GM12878 (cell line): Measurements from ENCODE around the gene LSR. TPM values are rescaled to one million over a fixed set of nuclear protein-coding genes. Genes with fewer than 3 reads are reported as not detected.

Experiments used
- CEBPB ChIP-seq, 2 experiments: fragments of 150-350 bp in 1 of 2; IDR thresholded peaks; 2 replicates each; pipeline ENCODE4 v1.6.1; 2012 to 2014; ENCODE audit warnings: low read depth in 2 of 2, low read length in 2 of 2, borderline replicate concordance in 1 of 2, inconsistent platforms in 1 of 2
- ETV6 ChIP-seq, 2 experiments: fragments of 450-650 bp in 1 of 2; IDR thresholded peaks in 1 of 2; conservative IDR thresholded peaks in 1 of 2; 2 replicates each; pipeline ENCODE4 v1.6.1; 2014; ENCODE audit warnings: antibody characterized with exemption in 1 of 2, borderline replicate concordance in 1 of 2, low read depth in 1 of 2, mild to moderate bottlenecking in 1 of 2, moderate library complexity in 1 of 2
- IKZF2 ChIP-seq, 2 experiments: fragments of 450-650 bp; IDR thresholded peaks; 2 replicates each; pipeline ENCODE4 v1.6.1; 2017; ENCODE audit warnings: mild to moderate bottlenecking in 2 of 2, moderate library complexity in 2 of 2
- IRF4 ChIP-seq: IDR thresholded peaks from 2 replicates; pipeline ENCODE4 v1.6.1; 2011; ENCODE audit warnings: low read depth, low read length
- KAT2A ChIP-seq: conservative IDR thresholded peaks from 2 replicates; pipeline ENCODE4 v1.6.1; 2011; ENCODE audit warnings: low read depth, low read length; ENCODE audit not compliant: control insufficient read depth
- MTA3 ChIP-seq: IDR thresholded peaks from 2 replicates; pipeline ENCODE4 v1.6.1; 2012; ENCODE audit warnings: low read length, inconsistent platforms, borderline replicate concordance
- MYB ChIP-seq: fragments of 150-350 bp; IDR thresholded peaks from 2 replicates; pipeline ENCODE4 v1.6.1; 2014; ENCODE audit warnings: mild to moderate bottlenecking, low read depth, low read length, borderline replicate concordance
- POLR2A ChIP-seq: IDR thresholded peaks from 2 replicates; pipeline ENCODE4 v1.6.1; 2011; ENCODE audit warnings: low read depth, mild to moderate bottlenecking, low read length
- SREBF2 ChIP-seq: IDR thresholded peaks from 2 replicates; pipeline ENCODE4 v1.6.1; 2012; ENCODE audit warnings: mild to moderate bottlenecking, low read length
- TCF7 ChIP-seq: IDR thresholded peaks from 2 replicates; pipeline ENCODE4 v1.6.1; 2014; ENCODE audit warnings: antibody characterized with exemption, borderline replicate concordance
- polyA plus RNA-seq, 11 experiments: library from polyadenylated mRNA; depleted of rRNA in 4 of 11; unstranded in 6 of 11; stranded (reverse) in 5 of 11; fragments of >200 nt; fragmentation: Nextera tagmentation in 4 of 11; fragmentation: Illumina TruSeq in 1 of 11; extraction: Ambion mirVana in 4 of 11; extraction: Trizol in 1 of 11; gene quantifications; 1 replicate in 1 of 11; 2 replicates in 10 of 11; pipeline versions ENCODE4 v1.2.1 to v1.2.3, GENCODE V29; 2011 to 2016; ENCODE audit warnings: inconsistent platforms in 2 of 11, missing spikeins in 2 of 11, low read depth in 1 of 11
- total RNA-seq, 4 experiments: library from RNA; depleted of rRNA in 3 of 4; stranded (reverse); fragments of >200 nt in 3 of 4; fragmentation: Illumina TruSeq in 1 of 4; extraction: Trizol in 1 of 4; gene quantifications; 2 replicates each; pipeline versions ENCODE4 v1.2.1 to v1.2.3, GENCODE V29; 2013 to 2021
- TF ChIP-seq, protein P1 (sequence below): fragments of 450-650 bp; formaldehyde crosslinking; IDR thresholded peaks from 2 replicates; pipeline ENCODE4 v1.5.0; 2022; ENCODE audit warnings: mild to moderate bottlenecking, missing genetic modification characterization
- TF ChIP-seq, protein P2 (sequence below): IDR thresholded peaks from 2 replicates; pipeline ENCODE4 v1.6.1; 2011; ENCODE audit warnings: low read depth, low read length, improper control_type of control experiment, borderline replicate concordance
- TF ChIP-seq, protein P3 (sequence below): fragments of 450-650 bp; IDR thresholded peaks from 2 replicates; pipeline ENCODE4 v1.6.1; 2017; ENCODE audit warnings: mild to moderate bottlenecking, moderate library complexity

LSR gene
- total and polyA plus RNA-seq, 10 of the 15 experiments (the other 5 are each of a cell fraction or from before 2014, with no cell fraction given), result 0.26 to 53.9 (median 26.3) TPM

DNA sequence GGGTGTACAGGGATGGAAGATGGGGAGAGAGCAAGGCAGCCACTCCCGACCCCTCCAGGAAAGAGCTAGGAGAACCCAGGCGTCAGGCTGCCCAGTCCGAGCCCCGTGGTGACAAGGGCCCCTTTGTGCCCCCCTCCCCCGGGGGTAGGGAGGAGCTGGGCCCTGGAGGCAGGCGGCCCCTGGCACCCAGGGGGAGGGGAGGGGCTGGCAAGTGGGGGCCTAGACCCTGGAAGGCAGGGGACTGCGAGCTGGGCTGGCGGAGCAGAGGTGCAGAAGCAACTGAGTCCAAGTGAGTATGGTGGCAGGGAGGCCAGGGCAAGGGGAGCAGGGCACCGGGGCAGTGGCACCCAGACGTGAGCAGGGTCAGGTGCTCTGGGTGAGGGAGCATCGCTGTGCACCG lies 43.1 kb downstream of the LSR start, which contains the start of gene MAG (continued):
- TF ChIP-seq, protein P1, sequence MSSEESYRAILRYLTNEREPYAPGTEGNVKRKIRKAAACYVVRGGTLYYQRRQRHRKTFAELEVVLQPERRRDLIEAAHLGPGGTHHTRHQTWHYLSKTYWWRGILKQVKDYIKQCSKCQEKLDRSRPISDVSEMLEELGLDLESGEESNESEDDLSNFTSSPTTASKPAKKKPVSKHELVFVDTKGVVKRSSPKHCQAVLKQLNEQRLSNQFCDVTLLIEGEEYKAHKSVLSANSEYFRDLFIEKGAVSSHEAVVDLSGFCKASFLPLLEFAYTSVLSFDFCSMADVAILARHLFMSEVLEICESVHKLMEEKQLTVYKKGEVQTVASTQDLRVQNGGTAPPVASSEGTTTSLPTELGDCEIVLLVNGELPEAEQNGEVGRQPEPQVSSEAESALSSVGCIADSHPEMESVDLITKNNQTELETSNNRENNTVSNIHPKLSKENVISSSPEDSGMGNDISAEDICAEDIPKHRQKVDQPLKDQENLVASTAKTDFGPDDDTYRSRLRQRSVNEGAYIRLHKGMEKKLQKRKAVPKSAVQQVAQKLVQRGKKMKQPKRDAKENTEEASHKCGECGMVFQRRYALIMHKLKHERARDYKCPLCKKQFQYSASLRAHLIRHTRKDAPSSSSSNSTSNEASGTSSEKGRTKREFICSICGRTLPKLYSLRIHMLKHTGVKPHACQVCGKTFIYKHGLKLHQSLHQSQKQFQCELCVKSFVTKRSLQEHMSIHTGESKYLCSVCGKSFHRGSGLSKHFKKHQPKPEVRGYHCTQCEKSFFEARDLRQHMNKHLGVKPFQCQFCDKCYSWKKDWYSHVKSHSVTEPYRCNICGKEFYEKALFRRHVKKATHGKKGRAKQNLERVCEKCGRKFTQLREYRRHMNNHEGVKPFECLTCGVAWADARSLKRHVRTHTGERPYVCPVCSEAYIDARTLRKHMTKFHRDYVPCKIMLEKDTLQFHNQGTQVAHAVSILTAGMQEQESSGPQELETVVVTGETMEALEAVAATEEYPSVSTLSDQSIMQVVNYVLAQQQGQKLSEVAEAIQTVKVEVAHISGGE, result no peak
- TF ChIP-seq, protein P2, sequence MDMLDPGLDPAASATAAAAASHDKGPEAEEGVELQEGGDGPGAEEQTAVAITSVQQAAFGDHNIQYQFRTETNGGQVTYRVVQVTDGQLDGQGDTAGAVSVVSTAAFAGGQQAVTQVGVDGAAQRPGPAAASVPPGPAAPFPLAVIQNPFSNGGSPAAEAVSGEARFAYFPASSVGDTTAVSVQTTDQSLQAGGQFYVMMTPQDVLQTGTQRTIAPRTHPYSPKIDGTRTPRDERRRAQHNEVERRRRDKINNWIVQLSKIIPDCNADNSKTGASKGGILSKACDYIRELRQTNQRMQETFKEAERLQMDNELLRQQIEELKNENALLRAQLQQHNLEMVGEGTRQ, result no peak
- TF ChIP-seq, protein P3, sequence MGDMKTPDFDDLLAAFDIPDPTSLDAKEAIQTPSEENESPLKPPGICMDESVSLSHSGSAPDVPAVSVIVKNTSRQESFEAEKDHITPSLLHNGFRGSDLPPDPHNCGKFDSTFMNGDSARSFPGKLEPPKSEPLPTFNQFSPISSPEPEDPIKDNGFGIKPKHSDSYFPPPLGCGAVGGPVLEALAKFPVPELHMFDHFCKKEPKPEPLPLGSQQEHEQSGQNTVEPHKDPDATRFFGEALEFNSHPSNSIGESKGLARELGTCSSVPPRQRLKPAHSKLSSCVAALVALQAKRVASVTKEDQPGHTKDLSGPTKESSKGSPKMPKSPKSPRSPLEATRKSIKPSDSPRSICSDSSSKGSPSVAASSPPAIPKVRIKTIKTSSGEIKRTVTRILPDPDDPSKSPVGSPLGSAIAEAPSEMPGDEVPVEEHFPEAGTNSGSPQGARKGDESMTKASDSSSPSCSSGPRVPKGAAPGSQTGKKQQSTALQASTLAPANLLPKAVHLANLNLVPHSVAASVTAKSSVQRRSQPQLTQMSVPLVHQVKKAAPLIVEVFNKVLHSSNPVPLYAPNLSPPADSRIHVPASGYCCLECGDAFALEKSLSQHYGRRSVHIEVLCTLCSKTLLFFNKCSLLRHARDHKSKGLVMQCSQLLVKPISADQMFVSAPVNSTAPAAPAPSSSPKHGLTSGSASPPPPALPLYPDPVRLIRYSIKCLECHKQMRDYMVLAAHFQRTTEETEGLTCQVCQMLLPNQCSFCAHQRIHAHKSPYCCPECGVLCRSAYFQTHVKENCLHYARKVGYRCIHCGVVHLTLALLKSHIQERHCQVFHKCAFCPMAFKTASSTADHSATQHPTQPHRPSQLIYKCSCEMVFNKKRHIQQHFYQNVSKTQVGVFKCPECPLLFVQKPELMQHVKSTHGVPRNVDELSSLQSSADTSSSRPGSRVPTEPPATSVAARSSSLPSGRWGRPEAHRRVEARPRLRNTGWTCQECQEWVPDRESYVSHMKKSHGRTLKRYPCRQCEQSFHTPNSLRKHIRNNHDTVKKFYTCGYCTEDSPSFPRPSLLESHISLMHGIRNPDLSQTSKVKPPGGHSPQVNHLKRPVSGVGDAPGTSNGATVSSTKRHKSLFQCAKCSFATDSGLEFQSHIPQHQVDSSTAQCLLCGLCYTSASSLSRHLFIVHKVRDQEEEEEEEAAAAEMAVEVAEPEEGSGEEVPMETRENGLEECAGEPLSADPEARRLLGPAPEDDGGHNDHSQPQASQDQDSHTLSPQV, result no peak
- TF ChIP-seq IRF4 (no peak), IKZF2 (IDR thresholded peaks at IDR 0.05) (no peak), MYB (no peak), POLR2A (no peak), KAT2A (no peak), SREBF2 (no peak), TCF7 (no peak), MTA3 (no peak), CEBPB (IDR thresholded peaks at IDR 0.05; ENCODE audit: borderline replicate concordance in 1 of 2, low read depth in 2 of 2, low read length in 2 of 2) (no peak), ETV6 (conservative IDR thresholded peaks at IDR 0.05 in 1 of 2, IDR thresholded peaks at IDR 0.05 in 1 of 2; ENCODE audit: borderline replicate concordance in 1 of 2, low read depth in 1 of 2) (no peak)
